K562 (cell line): ENCODE data around the gene TMEM252. TPM values are rescaled to one million over a fixed set of nuclear protein-coding genes. Genes with fewer than 3 reads are reported as not detected.

Experiments used
- ATAC-seq: fragments of 200-7000 bp; cut with Tn5 transposase; 3 replicates; pipeline ENCODE4 v1.9.1; 2020; ENCODE audit warnings: moderate library complexity
- BruUV-seq: library from RNA; stranded (reverse); fragments of 400-500 nt; replicated peaks from 2 replicates; lab custom pipeline; 2021; lab: Mats Ljungman, UMichigan
- CTCF ChIA-PET: fragments of 300-600 bp; formaldehyde crosslinking; extraction: SDS; loops from one replicate; lab custom pipeline; 2021; ENCODE audit warnings: low intra/inter-chr PET ratio; lab: Yijun Ruan, JAX
- POLR2A ChIA-PET: fragments of 300-600, 350-650 bp; sonication (Branson Sonifier 250); formaldehyde crosslinking; extraction: SDS; loops from one replicate; lab custom pipeline; 2021; ENCODE audit warnings: antibody characterized with exemption, inconsistent platforms; lab: Yijun Ruan, JAX
- DNase-seq, 4 experiments: peaks; one replicate each; pipeline versions ENCODE4 v3.0.0 to v3.0.0-alpha.2; 2011 to 2018; ENCODE audit warnings: low spot score in 3 of 4, mixed read lengths in 3 of 4; ENCODE audit errors: extremely low read depth in 1 of 4
- FAIRE-seq: peaks from 2 replicates; lab custom pipeline; 2011; peaks lifted over from hg19 to GRCh38; lab: Jason Lieb, UNC
- H2AFZ ChIP-seq: 2 replicates; pipeline ENCODE4 v1.6.0; 2011; ENCODE audit warnings: low read depth, low read length, control low read depth, inconsistent platforms
- H3K27ac ChIP-seq: fragments of 200-600 bp; 3 replicates; pipeline ENCODE4 v1.8.0; 2011; ENCODE audit warnings: low read depth, mild to moderate bottlenecking, control low read depth, inconsistent platforms, low read length, moderate library complexity, mixed read lengths; ENCODE audit errors: extremely low read depth
- H3K27me3 ChIP-seq, 2 experiments: fragments of 300-600 bp in 1 of 2; 2 replicates in 1 of 2; 3 replicates in 1 of 2; pipeline versions ENCODE4 v1.6.0 to v1.8.0; 2011; ENCODE audit warnings: inconsistent platforms in 2 of 2, low read length in 2 of 2, mild to moderate bottlenecking in 1 of 2, mixed read lengths in 1 of 2, moderate library complexity in 1 of 2; ENCODE audit not compliant: control insufficient read depth in 2 of 2, insufficient read depth in 2 of 2
- H3K36me3 ChIP-seq: fragments of 300-600 bp; 3 replicates; pipeline ENCODE4 v1.8.0; 2011; ENCODE audit warnings: mild to moderate bottlenecking, low read length, inconsistent platforms; ENCODE audit not compliant: control insufficient read depth, insufficient read depth
- H3K4me1 ChIP-seq, 2 experiments: fragments of 200-600 bp in 1 of 2; replicated peaks in 1 of 2; 2 replicates in 1 of 2; 3 replicates in 1 of 2; pipeline versions ENCODE4 v1.5.1 to v1.8.0; 2011; ENCODE audit warnings: inconsistent platforms in 2 of 2, low read length in 2 of 2, mild to moderate bottlenecking in 1 of 2, mixed read lengths in 1 of 2, moderate library complexity in 1 of 2; ENCODE audit not compliant: control insufficient read depth in 2 of 2, insufficient read depth in 2 of 2
- H3K4me2 ChIP-seq: 2 replicates; pipeline ENCODE4 v1.6.1; 2011; ENCODE audit warnings: low read length, control low read depth, inconsistent platforms, mixed read lengths; ENCODE audit not compliant: insufficient read depth
- H3K4me3 ChIP-seq: fragments of 200-600 bp; sonication (generic), shearing (Covaris generic); 2 replicates; pipeline ENCODE4 v1.5.1; 2016; ENCODE audit warnings: control low read depth, inconsistent platforms
- H3K79me2 ChIP-seq: fragments of 200-600 bp; 3 replicates; pipeline ENCODE4 v1.8.0; 2011; ENCODE audit warnings: low read length, inconsistent platforms; ENCODE audit not compliant: control insufficient read depth, insufficient read depth
- H3K9ac ChIP-seq, 2 experiments: 2 replicates each; pipeline versions ENCODE4 v1.6.0 to v1.6.1; 2011; ENCODE audit warnings: low read depth in 2 of 2, low read length in 2 of 2, control low read depth in 1 of 2, inconsistent platforms in 1 of 2, mild to moderate bottlenecking in 1 of 2, mixed read lengths in 1 of 2; ENCODE audit not compliant: insufficient read depth in 1 of 2
- H3K9me1 ChIP-seq: one replicate; pipeline ENCODE4 v1.6.0; 2011; ENCODE audit warnings: inconsistent platforms, mild to moderate bottlenecking, low read length, moderate library complexity; ENCODE audit not compliant: control insufficient read depth, insufficient read depth
- H3K9me3 ChIP-seq: replicated peaks from 2 replicates; pipeline ENCODE4 v1.5.1; 2011; ENCODE audit warnings: low read depth, low read length, inconsistent platforms; ENCODE audit not compliant: control insufficient read depth, insufficient read depth
- H4K20me1 ChIP-seq: replicated peaks from 2 replicates; pipeline ENCODE4 v1.6.1; 2011; ENCODE audit warnings: low read length, inconsistent platforms, mixed read lengths; ENCODE audit not compliant: control insufficient read depth, insufficient read depth
- DDX20 ChIP-seq: fragments of 450-650 bp; IDR thresholded peaks from 2 replicates; pipeline ENCODE4 v1.6.1; 2016; ENCODE audit warnings: missing genetic modification characterization, low read depth, mild to moderate bottlenecking, missing compliant biosample characterization, moderate library complexity
- MTA2 ChIP-seq: fragments of 450-650 bp; IDR thresholded peaks from 2 replicates; pipeline ENCODE4 v1.6.1; 2016; ENCODE audit warnings: low read depth
- RBBP5 ChIP-seq: fragments of 200-600 bp; sonication (generic); IDR thresholded peaks from 2 replicates; pipeline ENCODE4 v1.6.1; 2012; ENCODE audit warnings: borderline replicate concordance, mild to moderate bottlenecking, low read length, control low read depth, inconsistent platforms; ENCODE audit not compliant: insufficient read depth, poor library complexity, severe bottlenecking
- SAFB ChIP-seq: fragments of 200-400 bp; formaldehyde crosslinking; IDR thresholded peaks from 2 replicates; pipeline ENCODE4 v1.6.1; 2017; ENCODE audit warnings: low read depth, low read length, borderline replicate concordance
- ZNF695 ChIP-seq: fragments of 450-650 bp; formaldehyde crosslinking; IDR thresholded peaks from 2 replicates; pipeline ENCODE4 v1.4.0; 2020; ENCODE audit warnings: mild to moderate bottlenecking, moderate library complexity
- ZNF780A ChIP-seq: fragments of 250-450 bp; sonication (Bioruptor Pico); IDR thresholded peaks from 2 replicates; pipeline ENCODE4 v1.5.0; 2021; ENCODE audit warnings: mild to moderate bottlenecking
- WGBS: fragments of 100-300 bp; shearing (Covaris generic); methylation state at CpG from one replicate; pipeline ENCODE4 v1.1.6; 2016; ENCODE audit warnings: low coverage, mixed read lengths; ENCODE audit not compliant: insufficient coverage; ENCODE audit errors: missing lambda C conversion rate; 5-methylcytosine and 5-hydroxymethylcytosine counted together
- in situ Hi-C: fragments of 300-500 bp; cut with MboI; formaldehyde crosslinking; loops from 4 replicates; pipeline ENCODE4 v1.15.0; 2018; ENCODE audit warnings: inconsistent platforms, mixed read lengths
- intact Hi-C: fragments of 100-400 bp; cut with micrococcal nuclease; formaldehyde crosslinking; loops from 2 replicates; pipeline ENCODE4 v1.14.2; 2022
- polyA plus RNA-seq, 8 experiments: library from polyadenylated mRNA; depleted of rRNA in 4 of 8; stranded (reverse) in 5 of 8; unstranded in 3 of 8; fragments of >200 nt; fragmentation: Nextera tagmentation in 2 of 8; fragmentation: Illumina TruSeq in 1 of 8; extraction: Ambion mirVana in 2 of 8; extraction: Trizol in 1 of 8; gene quantifications; 2 replicates each; pipeline versions ENCODE4 v1.2.1 to v1.2.3, GENCODE V29; 2011 to 2014; ENCODE audit warnings: inconsistent platforms in 1 of 8, missing spikeins in 1 of 8
- total RNA-seq, 7 experiments: library from RNA; depleted of rRNA in 6 of 7; stranded (reverse); fragments of >200 nt in 6 of 7; fragmentation: Illumina TruSeq in 2 of 7; extraction: Trizol in 2 of 7; gene quantifications; 2 replicates each; pipeline versions ENCODE4 v1.2.1 to v1.2.3, GENCODE V29; 2011 to 2021; ENCODE audit warnings: low replicate concordance in 1 of 7
- TF ChIP-seq, protein P1 (sequence below): fragments of 450-650 bp; IDR thresholded peaks from 2 replicates; pipeline ENCODE4 v1.6.1; 2017; ENCODE audit warnings: mild to moderate bottlenecking, moderate library complexity
- TF ChIP-seq, protein P2 (sequence below): fragments of 250-450 bp; sonication (Bioruptor Pico); IDR thresholded peaks from 2 replicates; pipeline ENCODE4 v1.8.0; 2021; ENCODE audit warnings: mild to moderate bottlenecking, moderate library complexity

TMEM252 gene
- total and polyA plus RNA-seq, 9 of the 15 experiments (the other 6 are each of a cell fraction or from before 2014, with no cell fraction given), result not detected

DNA sequence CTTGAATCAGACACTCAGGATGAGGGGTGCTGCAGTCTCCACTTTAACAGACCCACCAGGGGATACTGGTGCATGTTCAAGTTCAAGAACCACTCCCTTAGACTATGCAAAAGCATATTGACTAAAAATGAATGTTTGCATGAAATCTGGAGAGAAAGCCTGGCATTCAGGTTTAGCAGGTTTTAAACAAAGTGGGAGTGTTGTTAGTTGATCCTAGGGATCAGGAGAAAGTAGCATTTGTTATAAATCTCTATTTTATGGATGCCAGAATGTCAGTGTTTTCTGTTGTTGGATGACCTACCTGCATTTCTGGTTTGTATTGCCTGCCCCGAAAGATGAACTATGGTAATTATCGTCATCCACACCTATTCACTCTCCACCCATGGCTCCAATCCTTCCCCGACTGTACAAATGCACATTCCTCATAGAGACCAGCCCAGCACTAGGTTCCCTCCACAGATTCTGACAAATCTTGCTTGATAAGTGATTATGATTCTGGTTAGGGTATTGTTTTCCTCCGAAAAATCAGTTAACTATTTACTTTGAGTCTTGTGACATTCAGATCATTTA is 17.2 kb downstream of the TMEM252 start:
- in situ Hi-C loops, result no loop called here
- ChIA-PET POLR2A (no interaction called here), CTCF (no interaction called here)
- Histone ChIP-seq H3K4me1 (no peaks in the 10 kb centered on the region), H3K9me3 (no peaks in the 10 kb centered on the region), H3K27me3 (peaks cover 0 to 2% of the 10 kb centered on the region in 2 experiments; a peak in 1 of 5 replicates), H3K4me2 (no peak overlapping the region), H3K9me1 (no peaks in the 10 kb centered on the region), H3K9ac (no peak overlapping the region), H4K20me1 (no peaks in the 10 kb centered on the region), H3K36me3 (no peaks in the 10 kb centered on the region), H3K27ac (no peak overlapping the region), H2AFZ (no peak overlapping the region), H3K79me2 (no peaks in the 10 kb centered on the region), H3K4me3 (no peak overlapping the region)
- DNase-seq (no peak), FAIRE-seq (no peak), ATAC-seq (no peak)
- TF ChIP-seq MTA2 (no peak), RBBP5 (no peak), ZNF695 (CRISPR knock-in tag) (no peak), SAFB (no peak), DDX20 (tag) (no peak), ZNF780A (CRISPR knock-in tag) (no peak)
- TF ChIP-seq, protein P1, sequence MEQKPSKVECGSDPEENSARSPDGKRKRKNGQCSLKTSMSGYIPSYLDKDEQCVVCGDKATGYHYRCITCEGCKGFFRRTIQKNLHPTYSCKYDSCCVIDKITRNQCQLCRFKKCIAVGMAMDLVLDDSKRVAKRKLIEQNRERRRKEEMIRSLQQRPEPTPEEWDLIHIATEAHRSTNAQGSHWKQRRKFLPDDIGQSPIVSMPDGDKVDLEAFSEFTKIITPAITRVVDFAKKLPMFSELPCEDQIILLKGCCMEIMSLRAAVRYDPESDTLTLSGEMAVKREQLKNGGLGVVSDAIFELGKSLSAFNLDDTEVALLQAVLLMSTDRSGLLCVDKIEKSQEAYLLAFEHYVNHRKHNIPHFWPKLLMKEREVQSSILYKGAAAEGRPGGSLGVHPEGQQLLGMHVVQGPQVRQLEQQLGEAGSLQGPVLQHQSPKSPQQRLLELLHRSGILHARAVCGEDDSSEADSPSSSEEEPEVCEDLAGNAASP, result no peak
- TF ChIP-seq, protein P2, sequence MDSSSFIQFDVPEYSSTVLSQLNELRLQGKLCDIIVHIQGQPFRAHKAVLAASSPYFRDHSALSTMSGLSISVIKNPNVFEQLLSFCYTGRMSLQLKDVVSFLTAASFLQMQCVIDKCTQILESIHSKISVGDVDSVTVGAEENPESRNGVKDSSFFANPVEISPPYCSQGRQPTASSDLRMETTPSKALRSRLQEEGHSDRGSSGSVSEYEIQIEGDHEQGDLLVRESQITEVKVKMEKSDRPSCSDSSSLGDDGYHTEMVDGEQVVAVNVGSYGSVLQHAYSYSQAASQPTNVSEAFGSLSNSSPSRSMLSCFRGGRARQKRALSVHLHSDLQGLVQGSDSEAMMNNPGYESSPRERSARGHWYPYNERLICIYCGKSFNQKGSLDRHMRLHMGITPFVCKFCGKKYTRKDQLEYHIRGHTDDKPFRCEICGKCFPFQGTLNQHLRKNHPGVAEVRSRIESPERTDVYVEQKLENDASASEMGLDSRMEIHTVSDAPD (CRISPR knock-in tag), result no peak
- no TSS peak for BruUV-seq
- WGBS, result 0% methylated on average over 4 of the region's 4 CpGs
- intact Hi-C loops, result no loop called here
